ENCODE data around the gene FMNL2. TPM values are rescaled to one million over a fixed set of nuclear protein-coding genes. Genes with fewer than 3 reads are reported as not detected.

FMNL2 gene
- total and polyA plus RNA-seq, 2 of the 4 experiments (the other 2 are of a cell fraction) = 10.9 to 11.4 TPM

GRCh38 chr2:152581360-152581759, 246.4 kb downstream of the FMNL2 start:
- H3K9me1 ChIP-seq (ENCODE audit: insufficient read depth, low read length) = no peaks in the 10 kb centered on the region; the same call in 1 of the 2 replicates
- H3K4ac ChIP-seq (ENCODE audit: low read depth, low read length) = no peak overlapping the region
- dilution Hi-C loops (cut with HindIII; ENCODE audit: low sequenced_read_pairs, unreplicated experiment) = no loop called here
- H2BK5ac ChIP-seq (ENCODE audit: low read depth, low read length, poor library complexity, severe bottlenecking) = no peak overlapping the region
- H3K79me1 ChIP-seq (ENCODE audit: low read depth in 1 of 2, low read length in 2 of 2) = peaks cover 0 to 3% of the 10 kb centered on the region in 2 experiments; a peak in 1 of 4 replicates
- no peak overlapping the region for H3K14ac ChIP-seq (replicated peaks; ENCODE audit: low read depth, low read length)
- H4K20me1 ChIP-seq (ENCODE audit: insufficient read depth, low read length) = no peaks in the 10 kb centered on the region
- no peak overlapping the region for H3K18ac ChIP-seq (ENCODE audit: low read depth, low read length)
- no peak overlapping the region for H2BK20ac ChIP-seq (ENCODE audit: low read depth, low read length)
- 100% methylated on average over 1 of the region's 11 CpGs; no CpG with 5 or more reads in 1 of the 2 experiments for WGBS, 2 experiments (ENCODE audit: extremely low coverage in 2 of 2, insufficient read length in 1 of 2)
- H3K9ac ChIP-seq (ENCODE audit: low read depth, low read length) = no peak overlapping the region
- H4K5ac ChIP-seq (ENCODE audit: low read depth, low read length) = no peak overlapping the region
- H2AK9ac ChIP-seq (replicated peaks; ENCODE audit: low read depth, low read length, poor library complexity) = no peak overlapping the region
- H3K4me3 ChIP-seq (ENCODE audit: insufficient read depth, low read depth, low read length) = no peak overlapping the region
- DNase-seq (no peak), ATAC-seq (ENCODE audit: low read depth) (no peak)
- ChIA-PET CTCF (no interaction called here), POLR2A (ENCODE audit: unreplicated experiment) (no interaction called here)
- H3K23ac ChIP-seq (ENCODE audit: low read depth, low read length) = no peak overlapping the region
- no peaks in the 10 kb centered on the region for H3K9me3 ChIP-seq (ENCODE audit: control insufficient read depth, insufficient read depth, low read length)
- no peak overlapping the region for H2BK15ac ChIP-seq (ENCODE audit: low read depth, low read length)
- in situ Hi-C loops (cut with MboI; ENCODE audit: low sequenced_read_pairs) = no loop called here
- peaks cover 6% of the 10 kb centered on the region for H3K4me1 ChIP-seq (ENCODE audit: control insufficient read depth, insufficient read depth, low read length)
- H2AK5ac ChIP-seq (ENCODE audit: low read depth, low read length) = no peak overlapping the region
- H2BK120ac ChIP-seq (ENCODE audit: low read depth, low read length) = no peak overlapping the region
- BruUV-seq (replicated peaks) = no TSS peak
- H2AFZ ChIP-seq (replicated peaks; ENCODE audit: low read length, poor library complexity) = no peak overlapping the region
- H3K27ac ChIP-seq (ENCODE audit: insufficient read depth, low read length) = no peak overlapping the region
- no peak overlapping the region for H4K8ac ChIP-seq (ENCODE audit: low read depth in 2 of 2, low read length in 2 of 2)
- H3K56ac ChIP-seq (ENCODE audit: extremely low read depth, insufficient read depth, low read length) = no peak overlapping the region
- no peaks in the 10 kb centered on the region for H3K27me3 ChIP-seq (ENCODE audit: control insufficient read depth, insufficient read depth, low read length)
- intact Hi-C loops (cut with micrococcal nuclease) = no loop called here
- H3K36me3 ChIP-seq (ENCODE audit: control insufficient read depth, insufficient read depth, low read length) = no peaks in the 10 kb centered on the region
- H4K91ac ChIP-seq (ENCODE audit: insufficient read depth, low read depth, low read length) = no peak overlapping the region
- no peak overlapping the region for H3K4me2 ChIP-seq (ENCODE audit: low read depth, low read length)
- no peak for TF ChIP-seq SMC3 (IDR thresholded peaks at IDR 0.05; ENCODE audit: low read depth, low read length)
- no peak for TF ChIP-seq BHLHE40 (IDR thresholded peaks at IDR 0.05; ENCODE audit: low read depth, low read length)
- no peak for TF ChIP-seq RAD21 (IDR thresholded peaks at IDR 0.05; ENCODE audit: low read length)
- TF ChIP-seq CHD1 (IDR thresholded peaks at IDR 0.05; ENCODE audit: low read depth, low read length) = no peak
- no peak for TF ChIP-seq USF2 (IDR thresholded peaks at IDR 0.05; ENCODE audit: low read depth, low read length)
- no peak for TF ChIP-seq NFE2L2 (IDR thresholded peaks at IDR 0.05; ENCODE audit: low read depth, low read length)
- TF ChIP-seq CTCF (conservative IDR thresholded peaks at IDR 0.05; ENCODE audit: low read depth, low read length) = no peak
- no peak for TF ChIP-seq MAFK (IDR thresholded peaks at IDR 0.05; ENCODE audit: low read depth, low read length)
- no peak for TF ChIP-seq CEBPB (IDR thresholded peaks at IDR 0.05; ENCODE audit: low read depth, low read length)
- no peak for TF ChIP-seq RCOR1 (IDR thresholded peaks at IDR 0.05; ENCODE audit: insufficient replicate concordance, low read length)
- TF ChIP-seq FOS (IDR thresholded peaks at IDR 0.05; ENCODE audit: low read depth, low read length) = no peak
- no peak for TF ChIP-seq MXI1 (IDR thresholded peaks at IDR 0.05; ENCODE audit: borderline replicate concordance, low read depth, low read length)

All from IMR-90 (cell line).